PC-3 (cell line): ENCODE results near the gene TOP2B.

Experiments used
- EZH2 ChIP-seq: fragments of 300-600 bp; sonication (generic); IDR thresholded peaks from one replicate; pipeline ENCODE4 v1.6.1; 2017; ENCODE audit warnings: antibody characterized with exemption, mild to moderate bottlenecking, low read length; ENCODE audit not compliant: unreplicated experiment
- EZH2phosphoT487 ChIP-seq: fragments of 300-600 bp; sonication (generic); IDR thresholded peaks from 2 replicates; pipeline ENCODE4 v1.6.1; 2018; ENCODE audit warnings: mild to moderate bottlenecking, antibody characterized with exemption, low read length, borderline replicate concordance
- TF ChIP-seq, protein P1 (sequence below): fragments of 300-600 bp; sonication (generic); conservative IDR thresholded peaks from 2 replicates; pipeline ENCODE4 v1.5.1; 2017; ENCODE audit warnings: antibody characterized with exemption, low read depth, mild to moderate bottlenecking, low read length

DNA sequence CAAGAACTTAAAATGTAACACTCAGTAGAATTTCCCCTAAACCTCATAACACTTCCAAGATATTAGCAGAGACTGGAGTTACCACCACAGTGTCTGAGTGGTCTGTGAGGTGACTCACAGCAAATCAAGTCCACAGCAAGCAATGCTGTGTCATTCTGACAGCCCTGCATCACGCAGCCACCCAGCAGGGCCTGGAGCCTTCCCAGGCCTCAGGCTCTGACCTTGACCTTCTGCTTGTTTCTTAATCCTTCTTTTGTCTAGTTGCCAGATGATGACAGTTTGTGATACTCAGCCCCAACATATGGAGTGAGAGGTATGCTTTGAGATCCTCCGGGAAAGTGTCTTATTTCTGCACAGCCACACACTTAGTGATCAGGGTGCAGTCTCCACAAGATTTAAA, 82.5 kb downstream of the TOP2B start:
- TF ChIP-seq, protein P1, sequence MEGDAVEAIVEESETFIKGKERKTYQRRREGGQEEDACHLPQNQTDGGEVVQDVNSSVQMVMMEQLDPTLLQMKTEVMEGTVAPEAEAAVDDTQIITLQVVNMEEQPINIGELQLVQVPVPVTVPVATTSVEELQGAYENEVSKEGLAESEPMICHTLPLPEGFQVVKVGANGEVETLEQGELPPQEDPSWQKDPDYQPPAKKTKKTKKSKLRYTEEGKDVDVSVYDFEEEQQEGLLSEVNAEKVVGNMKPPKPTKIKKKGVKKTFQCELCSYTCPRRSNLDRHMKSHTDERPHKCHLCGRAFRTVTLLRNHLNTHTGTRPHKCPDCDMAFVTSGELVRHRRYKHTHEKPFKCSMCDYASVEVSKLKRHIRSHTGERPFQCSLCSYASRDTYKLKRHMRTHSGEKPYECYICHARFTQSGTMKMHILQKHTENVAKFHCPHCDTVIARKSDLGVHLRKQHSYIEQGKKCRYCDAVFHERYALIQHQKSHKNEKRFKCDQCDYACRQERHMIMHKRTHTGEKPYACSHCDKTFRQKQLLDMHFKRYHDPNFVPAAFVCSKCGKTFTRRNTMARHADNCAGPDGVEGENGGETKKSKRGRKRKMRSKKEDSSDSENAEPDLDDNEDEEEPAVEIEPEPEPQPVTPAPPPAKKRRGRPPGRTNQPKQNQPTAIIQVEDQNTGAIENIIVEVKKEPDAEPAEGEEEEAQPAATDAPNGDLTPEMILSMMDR: no peak
- TF ChIP-seq EZH2: no peak
- TF ChIP-seq EZH2phosphoT487: no peak
